ENCODE results near the gene FGF10. TPM values are rescaled to one million over a fixed set of nuclear protein-coding genes. Genes with fewer than 3 reads are reported as not detected.

The FGF10 gene
- total RNA-seq, 6 experiments from 2014 or later = 0.11 to 0.12 TPM; not detected in 4

DNA sequence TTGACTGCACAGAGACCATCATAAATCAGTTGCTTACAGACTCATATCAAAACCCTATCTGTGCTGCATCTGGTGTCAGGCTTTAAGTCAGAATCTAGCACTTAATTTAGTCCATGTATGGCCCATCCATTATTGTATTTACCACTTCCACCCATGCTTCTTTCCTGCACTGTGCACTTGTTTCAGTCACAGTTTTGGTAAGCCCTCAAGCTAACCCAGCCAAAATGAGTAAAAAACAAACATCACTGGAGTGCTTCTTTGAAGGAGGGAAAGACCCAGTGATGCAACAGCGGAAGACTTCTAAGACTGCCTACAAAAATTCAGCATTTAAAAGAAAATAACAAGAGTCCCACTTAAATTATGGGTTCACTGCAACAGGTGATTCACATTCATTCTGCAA is 69.0 kb downstream of the FGF10 start:
- Histone ChIP-seq H3K4me1 (no peaks in the 10 kb centered on the region), H3K36me3 (no peaks in the 10 kb centered on the region), H3K27me3 (no peaks in the 10 kb centered on the region), H3K4me3 (no peak overlapping the region), H3K9me3 (no peaks in the 10 kb centered on the region), H3K27ac (no peak overlapping the region)
- WGBS (ENCODE audit: insufficient coverage, low coverage, low lambda C conversion rate, missing lambda C conversion rate) = 75% methylated on average over 1 of the region's 1 CpG
- DNase-seq (no peak), ATAC-seq (no peak)
- TF ChIP-seq, protein P1, sequence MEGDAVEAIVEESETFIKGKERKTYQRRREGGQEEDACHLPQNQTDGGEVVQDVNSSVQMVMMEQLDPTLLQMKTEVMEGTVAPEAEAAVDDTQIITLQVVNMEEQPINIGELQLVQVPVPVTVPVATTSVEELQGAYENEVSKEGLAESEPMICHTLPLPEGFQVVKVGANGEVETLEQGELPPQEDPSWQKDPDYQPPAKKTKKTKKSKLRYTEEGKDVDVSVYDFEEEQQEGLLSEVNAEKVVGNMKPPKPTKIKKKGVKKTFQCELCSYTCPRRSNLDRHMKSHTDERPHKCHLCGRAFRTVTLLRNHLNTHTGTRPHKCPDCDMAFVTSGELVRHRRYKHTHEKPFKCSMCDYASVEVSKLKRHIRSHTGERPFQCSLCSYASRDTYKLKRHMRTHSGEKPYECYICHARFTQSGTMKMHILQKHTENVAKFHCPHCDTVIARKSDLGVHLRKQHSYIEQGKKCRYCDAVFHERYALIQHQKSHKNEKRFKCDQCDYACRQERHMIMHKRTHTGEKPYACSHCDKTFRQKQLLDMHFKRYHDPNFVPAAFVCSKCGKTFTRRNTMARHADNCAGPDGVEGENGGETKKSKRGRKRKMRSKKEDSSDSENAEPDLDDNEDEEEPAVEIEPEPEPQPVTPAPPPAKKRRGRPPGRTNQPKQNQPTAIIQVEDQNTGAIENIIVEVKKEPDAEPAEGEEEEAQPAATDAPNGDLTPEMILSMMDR (IDR thresholded peaks at IDR 0.05) = no peak
- no peak for TF ChIP-seq POLR2A (IDR thresholded peaks at IDR 0.05)
- intact Hi-C loops (cut with DNase I) = loop anchor here in 1 of 2 donors (10.0 kb wide), 1 partner anchor 585 kb away; no protein-coding TSS in a partner anchor

DNA sequence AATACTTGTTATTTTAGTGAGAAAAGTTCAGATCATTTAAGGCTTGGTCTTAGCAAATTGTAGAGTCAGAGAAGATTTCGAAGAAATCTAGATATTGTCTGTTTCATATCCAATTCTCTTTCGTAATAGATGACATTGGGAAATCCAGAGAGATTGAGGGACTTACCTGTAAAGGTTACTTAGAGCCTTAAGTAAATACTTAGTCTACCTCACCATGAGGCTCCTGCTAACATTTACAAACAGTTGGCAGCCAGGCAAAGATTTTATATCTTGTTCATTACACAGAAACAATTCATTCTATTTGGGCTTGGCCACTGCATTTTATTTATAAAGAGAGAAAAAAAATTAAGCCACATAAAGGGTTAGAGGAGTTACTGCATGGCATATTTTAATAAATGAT is 70.3 kb downstream of the FGF10 start:
- peak in 3 of 4 donors; percentile 52 to 72 (median 70) for ATAC-seq
- Histone ChIP-seq H3K27me3 (no peaks in the 10 kb centered on the region), H3K27ac (no peak overlapping the region), H3K36me3 (no peaks in the 10 kb centered on the region), H3K4me3 (no peak overlapping the region), H3K9me3 (no peaks in the 10 kb centered on the region), H3K4me1 (no peaks in the 10 kb centered on the region)
- 18% methylated on average over 2 of the region's 2 CpGs for WGBS (ENCODE audit: insufficient coverage, low coverage, low lambda C conversion rate, missing lambda C conversion rate)
- intact Hi-C loops (cut with DNase I) = no loop called here
- TF ChIP-seq, protein P1 (IDR thresholded peaks at IDR 0.05) = no peak
- no peak for TF ChIP-seq POLR2A (IDR thresholded peaks at IDR 0.05)
- DNase-seq = no peak

DNA sequence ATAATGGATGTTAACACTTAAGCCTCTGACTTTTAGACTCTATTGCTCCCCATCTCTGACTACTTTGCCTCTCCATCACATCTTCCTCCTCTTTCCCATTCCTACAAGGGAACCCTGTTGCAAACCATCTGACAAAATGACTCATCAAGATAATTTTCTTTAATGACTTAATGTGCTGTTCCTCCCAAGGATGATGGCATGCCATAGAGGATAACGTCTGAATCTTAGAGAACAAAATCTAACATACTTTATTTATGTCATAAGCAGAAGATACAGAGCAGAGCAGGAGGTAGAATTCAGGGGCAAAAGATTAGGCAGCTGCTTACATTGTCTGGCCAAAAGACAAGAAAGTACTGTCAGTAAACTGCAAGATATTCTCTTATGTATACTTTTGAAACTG is 76.8 kb downstream of the FGF10 start:
- ATAC-seq (no peak), DNase-seq (no peak)
- Histone ChIP-seq H3K9me3 (no peaks in the 10 kb centered on the region), H3K27ac (no peak overlapping the region), H3K36me3 (no peaks in the 10 kb centered on the region), H3K4me3 (no peak overlapping the region), H3K27me3 (no peaks in the 10 kb centered on the region), H3K4me1 (no peaks in the 10 kb centered on the region)
- intact Hi-C loops (cut with DNase I) = no loop called here
- WGBS (ENCODE audit: insufficient coverage, low coverage, low lambda C conversion rate, missing lambda C conversion rate) = 43% methylated on average over 1 of the region's 1 CpG
- TF ChIP-seq, protein P1 (IDR thresholded peaks at IDR 0.05) = no peak
- TF ChIP-seq POLR2A (IDR thresholded peaks at IDR 0.05) = no peak

DNA sequence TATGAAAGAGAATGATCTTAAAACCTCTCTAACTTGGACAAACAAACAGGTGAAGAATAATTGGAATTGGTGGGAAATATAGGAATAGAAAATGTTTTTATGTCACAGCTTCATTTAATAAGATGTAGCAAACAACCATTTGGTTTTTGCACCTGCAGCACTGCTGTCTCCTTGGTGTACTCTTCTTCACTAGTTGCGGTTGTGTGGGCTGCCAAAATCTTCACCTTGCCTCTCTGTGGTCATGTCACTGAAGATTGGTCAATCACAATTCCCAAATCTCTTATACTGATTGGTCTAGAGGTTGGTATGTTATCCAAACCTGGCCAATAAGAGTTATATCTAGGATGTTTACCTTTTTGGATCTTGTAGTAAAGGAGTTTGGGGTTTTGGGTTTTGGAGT is 88.7 kb downstream of the FGF10 start:
- DNase-seq (no peak), ATAC-seq (no peak)
- H3K9me3 ChIP-seq = no peaks in the 10 kb centered on the region
- no peak overlapping the region for H3K4me3 ChIP-seq
- 86% methylated on average over 1 of the region's 1 CpG for WGBS (ENCODE audit: insufficient coverage, low coverage, low lambda C conversion rate, missing lambda C conversion rate)
- no peaks in the 10 kb centered on the region for H3K27me3 ChIP-seq
- H3K4me1 ChIP-seq = no peaks in the 10 kb centered on the region
- intact Hi-C loops (cut with DNase I) = no loop called here
- no peak for TF ChIP-seq POLR2A (IDR thresholded peaks at IDR 0.05)
- TF ChIP-seq, protein P1 (IDR thresholded peaks at IDR 0.05) = no peak
- no peak overlapping the region for H3K27ac ChIP-seq
- no peaks in the 10 kb centered on the region for H3K36me3 ChIP-seq

DNA sequence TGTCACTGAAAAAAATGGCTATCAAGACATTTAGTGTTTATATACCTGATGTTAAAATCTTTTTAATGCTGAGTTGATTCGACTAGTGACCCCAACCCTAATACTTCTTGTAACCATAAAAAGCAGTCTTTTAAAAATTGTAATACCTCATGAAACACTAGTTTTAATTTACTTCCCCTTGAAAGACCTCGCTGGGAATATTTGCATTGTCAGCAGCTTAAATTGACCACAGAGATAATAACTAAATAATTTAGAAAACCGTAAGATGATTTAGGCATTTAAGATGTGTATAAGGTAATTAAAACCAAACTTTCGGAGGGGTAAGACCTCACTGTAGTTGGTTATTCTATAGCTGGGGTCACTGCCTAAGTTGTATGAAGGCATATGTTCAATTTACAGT is 89.8 kb downstream of the FGF10 start:
- no peaks in the 10 kb centered on the region for H3K4me1 ChIP-seq
- intact Hi-C loops (cut with DNase I) = no loop called here
- WGBS (ENCODE audit: insufficient coverage, low coverage, low lambda C conversion rate, missing lambda C conversion rate) = 52% methylated on average over 4 of the region's 4 CpGs
- no peaks in the 10 kb centered on the region for H3K36me3 ChIP-seq
- DNase-seq (no peak), ATAC-seq (no peak)
- H3K4me3 ChIP-seq = no peak overlapping the region
- H3K27ac ChIP-seq = no peak overlapping the region
- H3K27me3 ChIP-seq = no peaks in the 10 kb centered on the region
- TF ChIP-seq, protein P1 (IDR thresholded peaks at IDR 0.05) = no peak
- no peak for TF ChIP-seq POLR2A (IDR thresholded peaks at IDR 0.05)
- H3K9me3 ChIP-seq = no peaks in the 10 kb centered on the region
